HEK293 (cell line): ENCODE results near the gene PLCB3.

ENCODE experiments used
- CTCF ChIA-PET: fragments of 350-600 bp; formaldehyde crosslinking; extraction: SDS; loops from one replicate; lab custom pipeline; 2021; ENCODE audit warnings: antibody characterized with exemption; lab: Yijun Ruan, JAX
- POLR2A ChIA-PET: fragments of 300-600 bp; formaldehyde crosslinking; extraction: SDS; loops from one replicate; lab custom pipeline; 2020; ENCODE audit warnings: antibody characterized with exemption, inconsistent platforms; lab: Yijun Ruan, JAX
- H3K27ac ChIP-seq: fragments of 200-500 bp; sonication (Bioruptor generic); 2 replicates; pipeline ENCODE4 v1.5.1; 2014; ENCODE audit warnings: low read depth, low read length, control low read depth, inconsistent platforms; ENCODE audit errors: extremely low read depth
- H3K36me3 ChIP-seq, 2 experiments: fragments of 200-500 bp in 1 of 2; sonication (Bioruptor generic) in 1 of 2; 1 replicate in 1 of 2; 2 replicates in 1 of 2; pipeline ENCODE4 v1.5.1; 2014 to 2017; ENCODE audit warnings: inconsistent platforms in 2 of 2, low read length in 2 of 2; ENCODE audit not compliant: control insufficient read depth in 2 of 2, insufficient read depth in 1 of 2
- H3K4me1 ChIP-seq: fragments of 200-500 bp; sonication (Bioruptor generic); 2 replicates; pipeline ENCODE4 v1.5.1; 2014; ENCODE audit warnings: mild to moderate bottlenecking, low read length, inconsistent platforms; ENCODE audit not compliant: control insufficient read depth, insufficient read depth
- H3K4me3 ChIP-seq: 2 replicates; pipeline ENCODE4 v1.5.1; 2011; ENCODE audit warnings: low read depth, mild to moderate bottlenecking, control low read depth, low read length, moderate library complexity
- H3K9me3 ChIP-seq: fragments of 200-500 bp; sonication (Bioruptor generic); 2 replicates; pipeline ENCODE4 v1.5.1; 2014; ENCODE audit warnings: low read depth, low read length, inconsistent platforms; ENCODE audit not compliant: control insufficient read depth, insufficient read depth
- GLIS1 ChIP-seq: fragments of 450-650 bp; formaldehyde crosslinking; IDR thresholded peaks from 2 replicates; pipeline ENCODE4 v1.5.1; 2016; ENCODE audit warnings: missing biosample characterization, missing genetic modification characterization
- GLIS2 ChIP-seq: fragments of 450-650 bp; formaldehyde crosslinking; IDR thresholded peaks from 2 replicates; pipeline ENCODE4 v1.5.1; 2016; ENCODE audit warnings: missing biosample characterization, missing genetic modification characterization
- HOXC10 ChIP-seq: sonication (generic); formaldehyde crosslinking; IDR thresholded peaks from 2 replicates; pipeline ENCODE4 v1.8.1; 2023; ENCODE audit warnings: mild to moderate bottlenecking, missing genetic modification reagents
- KLF7 ChIP-seq: fragments of 450-650 bp; formaldehyde crosslinking; IDR thresholded peaks from 2 replicates; pipeline ENCODE4 v1.5.1; 2016; ENCODE audit warnings: missing biosample characterization, missing genetic modification characterization, borderline replicate concordance
- MZF1 ChIP-seq: fragments of 450-650 bp; formaldehyde crosslinking; IDR thresholded peaks from 2 replicates; pipeline ENCODE4 v1.5.1; 2017; ENCODE audit warnings: missing biosample characterization, missing genetic modification characterization, borderline replicate concordance
- ZNF10 ChIP-seq: fragments of 450-650 bp; formaldehyde crosslinking; IDR thresholded peaks from 2 replicates; pipeline ENCODE4 v1.5.1; 2017; ENCODE audit warnings: missing biosample characterization, missing genetic modification characterization
- ZNF114 ChIP-seq: fragments of 450-650 bp; formaldehyde crosslinking; IDR thresholded peaks from 2 replicates; pipeline ENCODE4 v1.5.0; 2017; ENCODE audit warnings: missing biosample characterization, missing genetic modification characterization
- ZNF121 ChIP-seq: fragments of 450-650 bp; formaldehyde crosslinking; IDR thresholded peaks from 2 replicates; pipeline ENCODE4 v1.5.1; 2016; ENCODE audit warnings: missing biosample characterization, missing genetic modification characterization
- ZNF133 ChIP-seq: fragments of 450-650 bp; formaldehyde crosslinking; IDR thresholded peaks from 2 replicates; pipeline ENCODE4 v1.5.1; 2016; ENCODE audit warnings: missing biosample characterization, missing genetic modification characterization
- ZNF140 ChIP-seq: fragments of 450-650 bp; formaldehyde crosslinking; IDR thresholded peaks from 2 replicates; pipeline ENCODE4 v1.5.1; 2016; ENCODE audit warnings: missing biosample characterization, missing genetic modification characterization
- ZNF146 ChIP-seq: fragments of 450-650 bp; formaldehyde crosslinking; IDR thresholded peaks from 2 replicates; pipeline ENCODE4 v1.5.1; 2016; ENCODE audit warnings: missing biosample characterization, missing genetic modification characterization
- ZNF155 ChIP-seq: fragments of 450-650 bp; formaldehyde crosslinking; IDR thresholded peaks from 2 replicates; pipeline ENCODE4 v1.5.1; 2016; ENCODE audit warnings: missing biosample characterization, missing genetic modification characterization
- ZNF324 ChIP-seq: fragments of 450-650 bp; formaldehyde crosslinking; IDR thresholded peaks from 2 replicates; pipeline ENCODE4 v1.5.1; 2016; ENCODE audit warnings: missing biosample characterization, missing genetic modification characterization
- ZNF341 ChIP-seq: fragments of 450-650 bp; formaldehyde crosslinking; IDR thresholded peaks from 2 replicates; pipeline ENCODE4; 2016; ENCODE audit warnings: low read depth, missing biosample characterization, missing genetic modification characterization
- ZNF426 ChIP-seq: fragments of 450-650 bp; formaldehyde crosslinking; IDR thresholded peaks from 2 replicates; pipeline ENCODE4 v1.5.1; 2017; ENCODE audit warnings: missing biosample characterization, missing genetic modification characterization, mild to moderate bottlenecking, inconsistent platforms, moderate library complexity
- ZNF560 ChIP-seq: fragments of 450-650 bp; formaldehyde crosslinking; IDR thresholded peaks from 2 replicates; pipeline ENCODE4 v1.5.1; 2017; ENCODE audit warnings: missing biosample characterization, missing genetic modification characterization, borderline replicate concordance
- ZNF626 ChIP-seq: fragments of 450-650 bp; sonication (Bioruptor Pico); formaldehyde crosslinking; IDR thresholded peaks from 2 replicates; pipeline ENCODE4 v1.5.1; 2018; ENCODE audit warnings: missing biosample characterization, missing genetic modification characterization, inconsistent platforms
- ZNF629 ChIP-seq: fragments of 450-650 bp; formaldehyde crosslinking; IDR thresholded peaks from 2 replicates; pipeline ENCODE4 v1.5.1; 2017; ENCODE audit warnings: missing biosample characterization, missing genetic modification characterization
- ZSCAN23 ChIP-seq: fragments of 450-650 bp; formaldehyde crosslinking; IDR thresholded peaks from 2 replicates; pipeline ENCODE4 v1.5.1; 2016; ENCODE audit warnings: missing biosample characterization, missing genetic modification characterization
- TF ChIP-seq, protein P1 (sequence below): fragments of 450-650 bp; formaldehyde crosslinking; IDR thresholded peaks from 2 replicates; pipeline ENCODE4 v1.5.1; 2016; ENCODE audit warnings: missing biosample characterization, missing genetic modification characterization
- TF ChIP-seq, protein P2 (sequence below): fragments of 450-650 bp; formaldehyde crosslinking; IDR thresholded peaks from 2 replicates; pipeline ENCODE4 v1.5.1; 2016; ENCODE audit warnings: missing biosample characterization, missing genetic modification characterization

PLCB3 gene

DNA sequence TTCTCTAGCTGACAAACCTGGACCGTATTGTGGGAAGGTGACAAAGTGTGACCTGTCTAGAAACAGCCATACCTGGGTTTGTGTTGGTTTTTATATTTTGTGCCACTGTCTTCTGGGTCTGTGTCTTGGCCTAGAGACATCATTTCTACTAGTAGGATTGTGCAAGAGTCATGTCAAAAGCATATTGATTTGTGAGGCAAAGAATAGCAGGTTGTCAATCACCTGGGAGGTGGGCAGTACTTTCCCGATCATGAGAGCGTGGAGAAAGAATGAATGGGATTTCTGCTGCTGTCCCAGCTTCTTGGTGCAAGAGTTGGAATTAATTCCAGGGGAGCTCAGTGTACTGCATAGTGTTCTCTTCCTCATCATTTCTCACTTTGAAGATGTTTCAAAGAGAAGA, 49.8 kb upstream of the PLCB3 start:
- CTCF ChIA-PET = interaction anchor here (0.6 to 1.4 kb wide), 3 partner anchors 13 to 175 kb away, joined by 3 to 4 read pairs (median 4); no protein-coding TSS in a partner anchor
- Histone ChIP-seq H3K27ac (no peak overlapping the region), H3K9me3 (no peaks in the 10 kb centered on the region), H3K4me1 (0 out of 2 replicates have a peak, but pooled peaks cover 8% of the 10 kb centered on the region), H3K36me3 (peaks cover 19 to 92% of the 10 kb centered on the region in 2 experiments; a peak in 2 of 3 replicates), H3K4me3 (no peak overlapping the region)
- POLR2A ChIA-PET = interaction anchor here (0.6 to 2.3 kb wide), 3 partner anchors 10 to 21 kb away, joined by 3 to 13 read pairs (median 6); partner anchors contain the start of gene STIP1
- TF ChIP-seq ZNF114 (tag by site-specific recombination) (no peak), ZNF146 (no peak), GLIS1 (tag by site-specific recombination) (no peak), ZNF560 (no peak), KLF7 (no peak), ZNF155 (no peak), ZNF426 (no peak), MZF1 (no peak), ZSCAN23 (tag by site-specific recombination) (no peak), ZNF324 (tag by site-specific recombination) (no peak), ZNF140 (tag by site-specific recombination) (no peak), ZNF121 (tag by site-specific recombination) (no peak), ZNF626 (tag by site-specific recombination) (no peak), ZNF133 (tag by site-specific recombination) (no peak), ZNF629 (tag by site-specific recombination) (no peak), ZNF10 (tag by site-specific recombination) (no peak), HOXC10 (no peak)
- TF ChIP-seq, protein P1, sequence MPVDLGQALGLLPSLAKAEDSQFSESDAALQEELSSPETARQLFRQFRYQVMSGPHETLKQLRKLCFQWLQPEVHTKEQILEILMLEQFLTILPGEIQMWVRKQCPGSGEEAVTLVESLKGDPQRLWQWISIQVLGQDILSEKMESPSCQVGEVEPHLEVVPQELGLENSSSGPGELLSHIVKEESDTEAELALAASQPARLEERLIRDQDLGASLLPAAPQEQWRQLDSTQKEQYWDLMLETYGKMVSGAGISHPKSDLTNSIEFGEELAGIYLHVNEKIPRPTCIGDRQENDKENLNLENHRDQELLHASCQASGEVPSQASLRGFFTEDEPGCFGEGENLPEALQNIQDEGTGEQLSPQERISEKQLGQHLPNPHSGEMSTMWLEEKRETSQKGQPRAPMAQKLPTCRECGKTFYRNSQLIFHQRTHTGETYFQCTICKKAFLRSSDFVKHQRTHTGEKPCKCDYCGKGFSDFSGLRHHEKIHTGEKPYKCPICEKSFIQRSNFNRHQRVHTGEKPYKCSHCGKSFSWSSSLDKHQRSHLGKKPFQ = no peak
- TF ChIP-seq, protein P2, sequence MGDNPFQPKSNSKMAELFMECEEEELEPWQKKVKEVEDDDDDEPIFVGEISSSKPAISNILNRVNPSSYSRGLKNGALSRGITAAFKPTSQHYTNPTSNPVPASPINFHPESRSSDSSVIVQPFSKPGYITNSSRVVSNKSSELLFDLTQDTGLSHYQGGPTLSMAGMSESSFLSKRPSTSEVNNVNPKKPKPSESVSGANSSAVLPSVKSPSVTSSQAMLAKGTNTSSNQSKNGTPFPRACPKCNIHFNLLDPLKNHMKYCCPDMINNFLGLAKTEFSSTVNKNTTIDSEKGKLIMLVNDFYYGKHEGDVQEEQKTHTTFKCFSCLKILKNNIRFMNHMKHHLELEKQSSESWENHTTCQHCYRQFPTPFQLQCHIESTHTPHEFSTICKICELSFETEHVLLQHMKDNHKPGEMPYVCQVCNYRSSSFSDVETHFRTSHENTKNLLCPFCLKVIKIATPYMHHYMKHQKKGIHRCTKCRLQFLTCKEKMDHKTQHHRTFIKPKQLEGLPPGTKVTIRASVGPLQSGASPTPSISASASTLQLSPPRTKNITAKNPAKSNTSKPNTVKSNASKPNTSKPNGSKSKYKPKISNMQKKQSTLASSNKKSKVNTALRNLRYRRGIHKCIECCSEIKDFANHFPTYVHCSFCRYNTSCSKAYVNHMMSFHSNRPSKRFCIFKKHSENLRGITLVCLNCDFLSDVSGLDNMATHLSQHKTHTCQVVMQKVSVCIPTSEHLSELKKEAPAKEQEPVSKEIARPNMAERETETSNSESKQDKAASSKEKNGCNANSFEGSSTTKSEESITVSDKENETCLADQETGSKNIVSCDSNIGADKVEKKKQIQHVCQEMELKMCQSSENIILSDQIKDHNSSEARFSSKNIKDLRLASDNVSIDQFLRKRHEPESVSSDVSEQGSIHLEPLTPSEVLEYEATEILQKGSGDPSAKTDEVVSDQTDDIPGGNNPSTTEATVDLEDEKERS (tag by site-specific recombination) = no peak

DNA sequence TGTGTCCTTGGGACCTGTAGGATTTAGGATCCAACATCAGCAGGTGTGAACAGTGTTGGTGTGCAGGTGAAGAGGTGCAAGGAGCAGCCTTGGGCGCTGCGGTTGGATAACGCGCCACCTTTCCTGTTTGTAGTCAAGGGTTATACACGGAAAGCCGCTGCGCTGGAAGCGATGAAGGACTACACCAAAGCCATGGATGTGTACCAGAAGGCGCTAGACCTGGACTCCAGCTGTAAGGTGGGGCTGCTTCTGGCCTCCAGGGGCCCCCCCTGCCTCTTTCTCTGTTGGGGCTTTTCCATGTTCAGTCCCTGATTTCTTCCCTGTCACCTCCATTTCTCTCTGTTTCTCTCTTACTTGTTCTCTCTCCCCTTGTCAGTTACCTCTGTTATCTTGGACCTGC, 48.3 kb upstream of the PLCB3 start:
- TF ChIP-seq ZNF341 (tag by site-specific recombination) = no peak
- TF ChIP-seq GLIS2 (tag by site-specific recombination) = 0 out of 2 replicates have a peak, but pooled peaks have one; percentile 20
- H3K9me3 ChIP-seq = no peaks in the 10 kb centered on the region
- ChIA-PET CTCF (interaction anchor here (1.0 to 4.7 kb wide), 4 partner anchors 14 to 151 kb away, joined by 7 to 31 read pairs (median 14); partner anchors contain the start of gene STIP1), POLR2A (interaction anchor here (0.6 to 1.5 kb wide), 3 partner anchors 23 to 96 kb away, joined by 3 to 5 read pairs (median 4); partner anchors contain the start of genes NUDT22 and TRPT1)
- no peak overlapping the region for H3K27ac ChIP-seq
- peaks cover 17 to 86% of the 10 kb centered on the region in 2 experiments; a peak in 2 of 3 replicates for H3K36me3 ChIP-seq
- H3K4me1 ChIP-seq = 0 out of 2 replicates have a peak, but pooled peaks cover 8% of the 10 kb centered on the region
- H3K4me3 ChIP-seq = no peak overlapping the region
